Measurements from ENCODE around the gene PDE7B.

Gene PDE7B

GRCh38 chr6:136173519-136174507 lies 322.3 kb downstream of the PDE7B start:
- H3K9me3 ChIP-seq (ENCODE audit: control insufficient read depth, insufficient read depth, low read depth, low read length), result no peaks in the 10 kb centered on the region
- no peaks in the 10 kb centered on the region for H3K4me1 ChIP-seq (ENCODE audit: control insufficient read depth, insufficient read depth, low read length)
- no peak overlapping the region for H3K4me3 ChIP-seq (ENCODE audit: low read depth, low read length)
- H3K27ac ChIP-seq (ENCODE audit: extremely low read depth, low read depth, low read length), result no peak overlapping the region
- no peaks in the 10 kb centered on the region for H3K36me3 ChIP-seq (ENCODE audit: control insufficient read depth in 2 of 2, insufficient read depth in 1 of 2, low read length in 2 of 2)
- ChIA-PET POLR2A (no interaction called here), CTCF (no interaction called here)
- TF ChIP-seq ZNF19 (tag by site-specific recombination; IDR thresholded peaks at IDR 0.05; ENCODE audit: low read depth), result no peak
- TF ChIP-seq, protein P1, sequence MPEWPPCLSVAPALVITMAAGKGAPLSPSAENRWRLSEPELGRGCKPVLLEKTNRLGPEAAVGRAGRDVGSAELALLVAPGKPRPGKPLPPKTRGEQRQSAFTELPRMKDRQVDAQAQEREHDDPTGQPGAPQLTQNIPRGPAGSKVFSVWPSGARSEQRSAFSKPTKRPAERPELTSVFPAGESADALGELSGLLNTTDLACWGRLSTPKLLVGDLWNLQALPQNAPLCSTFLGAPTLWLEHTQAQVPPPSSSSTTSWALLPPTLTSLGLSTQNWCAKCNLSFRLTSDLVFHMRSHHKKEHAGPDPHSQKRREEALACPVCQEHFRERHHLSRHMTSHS (tag by site-specific recombination; IDR thresholded peaks at IDR 0.05), result no peak
- TF ChIP-seq SETDB1 (IDR thresholded peaks at IDR 0.05; ENCODE audit: insufficient read length, low read length), result peak; percentile 81
- no peak for TF ChIP-seq BCL11B (tag by site-specific recombination; IDR thresholded peaks at IDR 0.05; ENCODE audit: low read depth)
- TF ChIP-seq HOXC10 (CRISPR knock-in tag; IDR thresholded peaks at IDR 0.05), result no peak
- 0 out of 2 replicates have a peak, but pooled peaks have one; percentile 23 for TF ChIP-seq TCF7L2 (IDR thresholded peaks at IDR 0.05; ENCODE audit: borderline replicate concordance, low read depth, low read length)
- TF ChIP-seq ZNF747 (tag by site-specific recombination; IDR thresholded peaks at IDR 0.05), result no peak
- TF ChIP-seq ZNF654 (tag by site-specific recombination; IDR thresholded peaks at IDR 0.05; ENCODE audit: low read depth), result no peak
- peak; percentile 90; the same call in 1 of the 2 replicates for TF ChIP-seq TRIM28 (IDR thresholded peaks at IDR 0.05; ENCODE audit: borderline replicate concordance, low read length)
- TF ChIP-seq ZNF658 (tag by site-specific recombination; IDR thresholded peaks at IDR 0.05), result no peak
- TF ChIP-seq EGR2 (tag by site-specific recombination; IDR thresholded peaks at IDR 0.05; ENCODE audit: low read depth), result no peak
- TF ChIP-seq ZNF266 (tag by site-specific recombination; IDR thresholded peaks at IDR 0.05; ENCODE audit: low read depth), result no peak
- TF ChIP-seq PRDM10 (tag by site-specific recombination; IDR thresholded peaks at IDR 0.05), result no peak
- TF ChIP-seq IKZF3 (tag by site-specific recombination; IDR thresholded peaks at IDR 0.05), result no peak

DNA sequence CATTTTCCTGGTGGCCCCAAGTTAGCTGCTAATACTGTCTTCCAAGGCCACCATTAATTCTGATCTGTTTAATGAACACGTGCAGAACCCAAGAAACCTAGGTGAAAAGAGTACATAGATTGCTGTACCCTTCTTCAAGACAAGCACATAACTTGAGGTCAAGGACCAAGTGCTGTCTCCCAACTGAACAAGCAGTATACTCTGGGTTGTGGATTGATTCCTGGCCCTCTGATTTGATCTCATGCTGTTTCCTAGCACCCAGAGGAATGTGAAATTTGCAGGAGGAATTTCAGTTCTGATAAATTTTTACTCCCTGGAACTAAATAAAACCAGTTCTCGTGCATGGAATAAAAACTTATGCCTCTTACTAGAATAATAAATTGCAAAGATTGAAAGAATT lies 323.0 kb downstream of the PDE7B start:
- no peak overlapping the region for H3K4me3 ChIP-seq (ENCODE audit: low read depth, low read length)
- no peaks in the 10 kb centered on the region for H3K36me3 ChIP-seq (ENCODE audit: control insufficient read depth in 2 of 2, insufficient read depth in 1 of 2, low read length in 2 of 2)
- CTCF ChIA-PET, result no interaction called here
- H3K4me1 ChIP-seq (ENCODE audit: control insufficient read depth, insufficient read depth, low read length), result no peaks in the 10 kb centered on the region
- H3K9me3 ChIP-seq (ENCODE audit: control insufficient read depth, insufficient read depth, low read depth, low read length), result no peaks in the 10 kb centered on the region
- POLR2A ChIA-PET, result no interaction called here
- TF ChIP-seq ZFP3 (tag by site-specific recombination; IDR thresholded peaks at IDR 0.05; ENCODE audit: low read depth) (no peak), ZNF112 (tag by site-specific recombination; IDR thresholded peaks at IDR 0.05) (no peak)
- TF ChIP-seq, protein P2, sequence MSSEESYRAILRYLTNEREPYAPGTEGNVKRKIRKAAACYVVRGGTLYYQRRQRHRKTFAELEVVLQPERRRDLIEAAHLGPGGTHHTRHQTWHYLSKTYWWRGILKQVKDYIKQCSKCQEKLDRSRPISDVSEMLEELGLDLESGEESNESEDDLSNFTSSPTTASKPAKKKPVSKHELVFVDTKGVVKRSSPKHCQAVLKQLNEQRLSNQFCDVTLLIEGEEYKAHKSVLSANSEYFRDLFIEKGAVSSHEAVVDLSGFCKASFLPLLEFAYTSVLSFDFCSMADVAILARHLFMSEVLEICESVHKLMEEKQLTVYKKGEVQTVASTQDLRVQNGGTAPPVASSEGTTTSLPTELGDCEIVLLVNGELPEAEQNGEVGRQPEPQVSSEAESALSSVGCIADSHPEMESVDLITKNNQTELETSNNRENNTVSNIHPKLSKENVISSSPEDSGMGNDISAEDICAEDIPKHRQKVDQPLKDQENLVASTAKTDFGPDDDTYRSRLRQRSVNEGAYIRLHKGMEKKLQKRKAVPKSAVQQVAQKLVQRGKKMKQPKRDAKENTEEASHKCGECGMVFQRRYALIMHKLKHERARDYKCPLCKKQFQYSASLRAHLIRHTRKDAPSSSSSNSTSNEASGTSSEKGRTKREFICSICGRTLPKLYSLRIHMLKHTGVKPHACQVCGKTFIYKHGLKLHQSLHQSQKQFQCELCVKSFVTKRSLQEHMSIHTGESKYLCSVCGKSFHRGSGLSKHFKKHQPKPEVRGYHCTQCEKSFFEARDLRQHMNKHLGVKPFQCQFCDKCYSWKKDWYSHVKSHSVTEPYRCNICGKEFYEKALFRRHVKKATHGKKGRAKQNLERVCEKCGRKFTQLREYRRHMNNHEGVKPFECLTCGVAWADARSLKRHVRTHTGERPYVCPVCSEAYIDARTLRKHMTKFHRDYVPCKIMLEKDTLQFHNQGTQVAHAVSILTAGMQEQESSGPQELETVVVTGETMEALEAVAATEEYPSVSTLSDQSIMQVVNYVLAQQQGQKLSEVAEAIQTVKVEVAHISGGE (tag by site-specific recombination; conservative IDR thresholded peaks at IDR 0.05; ENCODE audit: low read depth), result no peak
- H3K27ac ChIP-seq (ENCODE audit: extremely low read depth, low read depth, low read length), result no peak overlapping the region

All from HEK293 (cell line).